HL-60 (cell line): Measurements from ENCODE around the gene NT5DC3.

Experiments used
- DNase-seq, 2 experiments: peaks; one replicate each; pipeline ENCODE4 v3.0.0-alpha.2; 2010 to 2020; ENCODE audit warnings: low read depth in 1 of 2, low spot score in 1 of 2
- H3K27ac ChIP-seq: fragments of 250-450 bp; sonication (Bioruptor Pico); replicated peaks from 2 replicates; pipeline ENCODE4 v1.5.1; 2020; ENCODE audit warnings: mild to moderate bottlenecking, moderate library complexity
- H3K27me3 ChIP-seq: fragments of 250-450 bp; sonication (Bioruptor Pico); 2 replicates; pipeline ENCODE4 v1.5.1; 2021; ENCODE audit warnings: mild to moderate bottlenecking, moderate library complexity; ENCODE audit not compliant: insufficient read depth, poor library complexity, severe bottlenecking
- H3K4me3 ChIP-seq: replicated peaks from 2 replicates; pipeline ENCODE4 v1.5.1; 2011; ENCODE audit warnings: mild to moderate bottlenecking, control low read depth, low read length; ENCODE audit not compliant: insufficient read depth
- GABPA ChIP-seq: IDR thresholded peaks from 2 replicates; pipeline ENCODE4 v1.6.1; 2012; ENCODE audit warnings: low read depth
- POLR2AphosphoS5 ChIP-seq: IDR thresholded peaks from 2 replicates; pipeline ENCODE4 v1.6.1; 2012; ENCODE audit warnings: low read depth
- SPI1 ChIP-seq: IDR thresholded peaks from 2 replicates; pipeline ENCODE4 v1.6.1; 2012; ENCODE audit warnings: low read depth, mild to moderate bottlenecking, borderline replicate concordance
- TF ChIP-seq, protein P1 (sequence below): IDR thresholded peaks from 2 replicates; pipeline ENCODE4 v1.6.1; 2012; ENCODE audit warnings: low read depth; ENCODE audit not compliant: insufficient replicate concordance
- TF ChIP-seq, protein P2 (sequence below): IDR thresholded peaks from one replicate; pipeline ENCODE4 v1.5.1; 2011; ENCODE audit warnings: low read length, control low read depth, inconsistent platforms; ENCODE audit not compliant: insufficient read depth

The NT5DC3 gene

DNA sequence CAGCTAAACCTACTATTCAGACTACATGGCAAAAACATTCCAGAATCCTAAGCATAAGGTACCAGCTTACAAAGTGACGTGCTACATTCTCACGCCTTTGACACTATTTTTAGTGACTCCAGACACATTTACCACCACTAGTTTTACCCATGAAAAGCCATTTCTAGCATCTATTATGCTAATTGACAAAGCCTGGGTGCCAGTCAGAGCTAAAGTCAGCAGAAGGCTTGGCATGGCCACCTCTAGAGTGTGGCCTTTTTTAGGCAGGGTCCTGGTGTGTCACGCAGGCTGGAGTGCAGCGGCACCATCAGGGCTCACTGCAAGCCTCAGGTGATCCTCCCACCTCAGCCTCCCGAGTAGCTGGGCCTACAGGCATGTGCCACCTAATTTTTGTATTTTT is 75.7 kb downstream of the NT5DC3 start:
- TF ChIP-seq, protein P1, sequence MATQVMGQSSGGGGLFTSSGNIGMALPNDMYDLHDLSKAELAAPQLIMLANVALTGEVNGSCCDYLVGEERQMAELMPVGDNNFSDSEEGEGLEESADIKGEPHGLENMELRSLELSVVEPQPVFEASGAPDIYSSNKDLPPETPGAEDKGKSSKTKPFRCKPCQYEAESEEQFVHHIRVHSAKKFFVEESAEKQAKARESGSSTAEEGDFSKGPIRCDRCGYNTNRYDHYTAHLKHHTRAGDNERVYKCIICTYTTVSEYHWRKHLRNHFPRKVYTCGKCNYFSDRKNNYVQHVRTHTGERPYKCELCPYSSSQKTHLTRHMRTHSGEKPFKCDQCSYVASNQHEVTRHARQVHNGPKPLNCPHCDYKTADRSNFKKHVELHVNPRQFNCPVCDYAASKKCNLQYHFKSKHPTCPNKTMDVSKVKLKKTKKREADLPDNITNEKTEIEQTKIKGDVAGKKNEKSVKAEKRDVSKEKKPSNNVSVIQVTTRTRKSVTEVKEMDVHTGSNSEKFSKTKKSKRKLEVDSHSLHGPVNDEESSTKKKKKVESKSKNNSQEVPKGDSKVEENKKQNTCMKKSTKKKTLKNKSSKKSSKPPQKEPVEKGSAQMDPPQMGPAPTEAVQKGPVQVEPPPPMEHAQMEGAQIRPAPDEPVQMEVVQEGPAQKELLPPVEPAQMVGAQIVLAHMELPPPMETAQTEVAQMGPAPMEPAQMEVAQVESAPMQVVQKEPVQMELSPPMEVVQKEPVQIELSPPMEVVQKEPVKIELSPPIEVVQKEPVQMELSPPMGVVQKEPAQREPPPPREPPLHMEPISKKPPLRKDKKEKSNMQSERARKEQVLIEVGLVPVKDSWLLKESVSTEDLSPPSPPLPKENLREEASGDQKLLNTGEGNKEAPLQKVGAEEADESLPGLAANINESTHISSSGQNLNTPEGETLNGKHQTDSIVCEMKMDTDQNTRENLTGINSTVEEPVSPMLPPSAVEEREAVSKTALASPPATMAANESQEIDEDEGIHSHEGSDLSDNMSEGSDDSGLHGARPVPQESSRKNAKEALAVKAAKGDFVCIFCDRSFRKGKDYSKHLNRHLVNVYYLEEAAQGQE: no peak
- TF ChIP-seq POLR2AphosphoS5 (no peak), SPI1 (no peak), GABPA (no peak)
- TF ChIP-seq, protein P2, sequence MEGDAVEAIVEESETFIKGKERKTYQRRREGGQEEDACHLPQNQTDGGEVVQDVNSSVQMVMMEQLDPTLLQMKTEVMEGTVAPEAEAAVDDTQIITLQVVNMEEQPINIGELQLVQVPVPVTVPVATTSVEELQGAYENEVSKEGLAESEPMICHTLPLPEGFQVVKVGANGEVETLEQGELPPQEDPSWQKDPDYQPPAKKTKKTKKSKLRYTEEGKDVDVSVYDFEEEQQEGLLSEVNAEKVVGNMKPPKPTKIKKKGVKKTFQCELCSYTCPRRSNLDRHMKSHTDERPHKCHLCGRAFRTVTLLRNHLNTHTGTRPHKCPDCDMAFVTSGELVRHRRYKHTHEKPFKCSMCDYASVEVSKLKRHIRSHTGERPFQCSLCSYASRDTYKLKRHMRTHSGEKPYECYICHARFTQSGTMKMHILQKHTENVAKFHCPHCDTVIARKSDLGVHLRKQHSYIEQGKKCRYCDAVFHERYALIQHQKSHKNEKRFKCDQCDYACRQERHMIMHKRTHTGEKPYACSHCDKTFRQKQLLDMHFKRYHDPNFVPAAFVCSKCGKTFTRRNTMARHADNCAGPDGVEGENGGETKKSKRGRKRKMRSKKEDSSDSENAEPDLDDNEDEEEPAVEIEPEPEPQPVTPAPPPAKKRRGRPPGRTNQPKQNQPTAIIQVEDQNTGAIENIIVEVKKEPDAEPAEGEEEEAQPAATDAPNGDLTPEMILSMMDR: no peak
- Histone ChIP-seq H3K27ac (no peak overlapping the region), H3K4me3 (no peak overlapping the region), H3K27me3 (no peaks in the 10 kb centered on the region)
- no peak for DNase-seq

DNA sequence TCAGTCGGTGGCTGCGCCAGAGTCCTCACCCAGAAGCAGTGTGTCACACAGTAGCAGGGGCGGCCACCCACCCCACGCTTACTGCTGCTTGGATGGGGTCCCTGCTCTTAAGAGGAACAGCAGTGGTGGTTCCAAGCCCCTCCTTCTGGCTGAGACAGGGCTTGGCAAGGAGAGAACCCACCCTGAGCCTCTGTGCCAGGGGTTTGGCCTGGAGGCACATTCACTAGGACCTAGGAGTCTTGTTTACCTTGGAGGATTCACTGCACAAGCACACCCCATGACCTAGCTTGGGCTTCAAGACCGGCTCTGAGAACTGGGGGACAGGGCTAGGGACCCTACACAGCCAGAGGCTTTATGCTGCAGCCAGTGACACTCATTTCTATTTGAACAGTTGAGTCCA is 78.6 kb downstream of the NT5DC3 start:
- TF ChIP-seq, protein P1: no peak
- TF ChIP-seq SPI1 (no peak), GABPA (no peak)
- H3K4me3 ChIP-seq: no peak overlapping the region
- H3K27ac ChIP-seq: no peak overlapping the region
- no peak for DNase-seq
- no peaks in the 10 kb centered on the region for H3K27me3 ChIP-seq

DNA sequence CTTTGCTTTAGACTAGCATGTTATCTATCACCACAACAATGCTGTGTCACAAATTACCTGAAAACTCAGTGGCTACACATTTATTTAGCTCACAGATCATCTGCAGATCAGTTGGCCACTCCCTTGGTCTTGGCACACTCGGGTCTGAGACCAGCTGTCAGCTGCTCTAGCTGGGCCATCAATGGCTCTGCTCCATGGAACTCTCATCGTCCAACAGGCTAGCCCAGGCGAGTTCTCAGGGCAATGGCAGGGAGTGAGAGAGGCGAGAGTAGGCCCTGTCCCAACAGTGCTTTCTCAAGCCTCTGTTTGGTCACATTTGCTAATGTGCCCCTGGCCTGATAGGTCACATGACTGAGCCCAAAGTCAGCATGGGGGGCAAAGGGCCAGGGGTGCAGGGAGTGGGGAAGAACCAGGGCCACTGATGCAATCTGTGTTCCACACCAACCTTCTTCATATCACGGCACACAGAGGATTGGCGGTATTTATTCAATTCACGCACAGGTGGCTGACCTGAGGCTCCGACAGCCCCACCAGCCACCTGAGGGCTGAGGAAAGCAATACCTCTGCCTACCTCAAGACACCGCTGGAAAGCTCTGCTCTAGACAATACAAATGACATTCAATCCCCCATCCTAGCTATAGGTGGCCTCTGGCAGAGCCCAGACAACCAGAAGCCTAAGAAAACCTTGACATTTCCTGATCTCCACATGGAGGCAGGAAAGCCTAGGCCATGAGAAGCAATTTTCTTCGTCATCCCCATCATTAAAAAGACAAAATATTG is 82.5 kb downstream of the NT5DC3 start:
- DNase-seq: no peak
- Histone ChIP-seq H3K27ac (no peak overlapping the region), H3K4me3 (no peak overlapping the region), H3K27me3 (no peaks in the 10 kb centered on the region)
- TF ChIP-seq, protein P2: no peak
- TF ChIP-seq GABPA (no peak), SPI1 (no peak)

DNA sequence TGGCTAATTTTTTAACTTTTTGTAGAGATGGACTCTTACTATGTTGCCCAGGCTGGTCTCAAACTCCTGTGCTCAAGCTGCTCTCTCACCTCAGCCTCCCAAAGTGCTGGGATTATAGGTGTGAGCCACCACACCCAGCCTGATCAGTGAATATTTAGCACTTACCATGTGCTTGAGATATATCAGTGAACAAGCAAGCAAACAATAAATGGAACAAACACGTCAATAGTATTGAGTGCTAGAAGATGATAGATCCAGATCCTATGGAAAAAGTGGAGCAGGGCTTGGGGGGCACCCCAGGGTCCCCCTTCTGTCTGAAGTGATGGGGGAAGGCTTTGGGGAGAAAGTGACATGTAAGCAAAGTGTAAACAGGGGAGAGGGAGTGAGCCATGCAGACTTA is 83.8 kb downstream of the NT5DC3 start:
- Histone ChIP-seq H3K27ac (no peak overlapping the region), H3K27me3 (no peaks in the 10 kb centered on the region), H3K4me3 (no peak overlapping the region)
- TF ChIP-seq POLR2AphosphoS5 (no peak), SPI1 (no peak), GABPA (no peak)
- TF ChIP-seq, protein P1: no peak
- TF ChIP-seq, protein P2: no peak
- no peak for DNase-seq
